HG03432 (cell line): ENCODE data around the gene IPO11.
"Not testable (repeated sequence)": the region's sequence is repeated elsewhere in the genome, so short reads cannot be mapped to it uniquely, and the experiment has no call there.

Experiments
- ATAC-seq: cut with Tn5 transposase; IDR thresholded peaks from one replicate; pipeline ENCODE4 v1.9.1; 2021; ENCODE audit warnings: mild to moderate bottlenecking, moderate library complexity; ENCODE audit not compliant: unreplicated experiment

IPO11 gene

GRCh38 chr5:62631909-62632580 lies 219.5 kb downstream of the IPO11 start:
- no peak for ATAC-seq

GRCh38 chr5:62633243-62633642 lies 220.7 kb downstream of the IPO11 start:
- ATAC-seq, result no peak

GRCh38 chr5:62640446-62640845 lies 227.9 kb downstream of the IPO11 start:
- no peak for ATAC-seq

- ATAC-seq, result no peak
These were observed 229.9 kb downstream of the IPO11 start for GRCh38 chr5:62642468-62642867.

- ATAC-seq, result no peak
These were observed 231.2 kb downstream of the IPO11 start for GRCh38 chr5:62643556-62644451.

- no peak for ATAC-seq
These were observed 232.7 kb downstream of the IPO11 start for GRCh38 chr5:62645223-62645622.

DNA sequence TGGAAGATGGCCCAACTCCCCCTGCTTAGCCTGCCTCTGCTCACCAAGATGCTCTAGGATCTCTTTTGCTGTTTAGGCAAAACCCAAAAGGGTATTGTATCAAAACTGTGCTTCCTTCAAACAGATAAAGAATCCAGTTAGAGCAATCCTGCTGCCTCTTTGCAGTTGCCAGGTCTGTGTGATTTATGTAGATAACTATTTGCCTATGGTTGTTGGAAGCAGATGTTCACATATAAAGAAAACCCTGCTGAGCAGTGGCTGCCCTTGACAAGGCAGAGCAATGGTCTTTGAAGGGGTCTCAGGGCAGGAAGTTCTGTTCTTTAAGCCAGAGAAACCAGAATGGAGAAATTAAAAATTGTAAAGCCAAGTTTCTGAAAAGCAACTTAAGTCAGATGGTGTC lies 234.7 kb downstream of the IPO11 start:
- no peak for ATAC-seq

- ATAC-seq, result no peak
These were observed 236.5 kb downstream of the IPO11 start for GRCh38 chr5:62649025-62649424.

DNA sequence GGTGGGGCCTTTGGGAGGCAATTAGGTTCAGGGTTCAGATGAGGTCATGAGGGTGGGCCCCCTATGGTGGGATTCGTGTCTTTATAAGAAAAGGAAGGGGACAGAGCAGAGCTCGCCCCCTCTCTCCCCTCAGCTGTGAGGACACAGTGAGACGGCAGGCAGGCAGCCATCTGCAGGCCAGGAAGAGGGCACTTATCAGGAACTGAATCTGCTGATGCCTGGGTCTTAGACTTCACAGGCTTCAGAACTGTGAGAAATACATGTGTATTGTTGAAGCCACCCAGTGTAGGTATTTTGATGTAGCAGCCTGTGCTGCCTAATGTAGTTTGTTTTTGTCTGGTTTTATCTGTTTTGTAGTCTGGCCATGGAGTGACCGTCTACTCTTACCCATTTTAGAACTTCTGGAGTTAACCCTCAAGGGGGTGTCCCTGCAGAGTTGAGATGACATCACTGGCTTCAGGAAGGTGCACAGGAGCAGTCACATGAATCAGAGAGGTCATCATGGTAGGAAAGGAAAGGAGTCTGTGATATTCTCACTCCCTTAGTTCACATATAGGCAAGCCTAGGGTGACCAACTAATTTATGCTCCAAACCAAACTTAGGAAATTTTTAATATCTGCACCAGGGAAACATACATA lies 237.0 kb downstream of the IPO11 start:
- peak; percentile 51 for ATAC-seq

- ATAC-seq, result no peak
These were observed 237.6 kb downstream of the IPO11 start for GRCh38 chr5:62650197-62650596.

- ATAC-seq, result no peak
These were observed 239.7 kb downstream of the IPO11 start for GRCh38 chr5:62652225-62652624.

DNA sequence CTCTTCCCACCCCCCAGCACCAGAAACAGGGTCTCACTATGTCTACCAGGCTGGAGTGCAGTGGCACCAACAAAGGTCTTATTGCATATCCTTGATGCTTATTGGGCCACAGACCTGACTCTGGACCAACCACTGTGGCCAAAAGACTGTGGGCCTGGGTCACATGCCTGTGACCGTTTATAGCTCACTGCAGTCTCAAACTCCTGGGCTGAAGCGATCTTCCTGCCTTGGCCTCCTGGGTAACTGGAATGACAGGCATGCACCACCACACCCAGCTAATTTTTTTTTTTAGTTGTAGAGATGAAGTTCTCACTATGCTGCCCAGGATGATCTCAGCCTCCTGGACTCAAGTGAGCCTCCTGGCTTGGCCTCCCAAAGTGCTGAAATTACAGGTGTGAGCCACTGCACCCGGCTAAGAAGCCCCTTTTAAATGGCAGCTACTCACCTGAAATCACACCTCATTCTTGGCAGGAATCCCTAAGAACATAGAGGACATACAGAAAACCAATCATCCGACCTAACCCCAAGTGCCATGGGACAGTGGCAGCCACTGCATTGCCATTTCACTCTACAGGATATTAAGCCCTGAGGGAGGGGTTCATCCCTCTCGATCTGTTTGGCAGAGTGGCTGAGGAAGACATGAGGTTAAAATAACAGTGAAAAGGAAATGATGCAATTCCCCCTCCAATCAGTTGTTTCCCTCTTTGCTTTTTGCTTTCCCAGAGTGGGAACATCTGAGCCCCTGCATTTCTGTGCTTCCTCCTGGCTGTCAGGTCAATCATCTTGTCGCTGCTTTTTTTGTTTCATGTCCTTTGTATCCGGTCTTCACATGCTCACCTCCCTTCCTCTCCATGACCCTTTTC lies 240.7 kb downstream of the IPO11 start:
- no peak for ATAC-seq

DNA sequence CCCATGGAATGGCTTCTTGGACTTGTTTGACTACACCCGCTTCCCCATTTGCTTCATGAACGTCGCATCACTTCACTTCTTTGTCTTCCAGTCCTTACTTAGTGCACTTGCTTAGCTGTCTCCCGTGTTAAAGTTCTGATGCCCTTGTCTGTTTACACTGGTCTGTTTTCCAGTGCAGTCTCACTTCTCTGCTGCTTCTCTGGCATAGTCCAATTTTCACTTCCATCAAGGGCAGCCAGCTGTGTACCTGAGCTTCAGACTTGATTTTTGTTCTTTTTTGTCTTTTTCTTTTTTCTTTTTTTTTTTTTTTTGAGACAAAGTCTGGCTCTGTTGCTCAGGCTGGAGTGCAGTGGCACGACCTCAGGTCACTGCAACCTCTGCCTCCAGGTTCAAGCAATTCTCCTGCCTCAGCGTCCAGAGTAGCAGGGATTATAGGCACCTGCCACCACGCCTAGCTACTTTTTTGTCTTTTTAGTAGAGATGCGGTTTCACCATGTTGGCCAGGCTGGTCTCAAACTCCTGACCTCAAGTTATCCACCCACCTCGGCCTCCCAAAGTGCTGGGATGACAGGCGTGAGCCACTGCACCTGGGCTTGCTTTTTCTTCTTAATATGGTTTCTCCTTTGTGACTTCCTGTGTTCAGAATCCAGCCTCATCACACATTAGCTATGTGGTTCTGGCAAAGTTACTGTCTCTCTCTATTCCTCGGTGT lies 241.5 kb downstream of the IPO11 start:
- ATAC-seq, result no peak

- not testable (repeated sequence) for ATAC-seq
These were observed 245.2 kb downstream of the IPO11 start for GRCh38 chr5:62657772-62658171.

- ATAC-seq, result no peak
These were observed 248.6 kb downstream of the IPO11 start for GRCh38 chr5:62661126-62661525.

- no peak for ATAC-seq
These were observed 250.0 kb downstream of the IPO11 start for GRCh38 chr5:62662521-62662920.

DNA sequence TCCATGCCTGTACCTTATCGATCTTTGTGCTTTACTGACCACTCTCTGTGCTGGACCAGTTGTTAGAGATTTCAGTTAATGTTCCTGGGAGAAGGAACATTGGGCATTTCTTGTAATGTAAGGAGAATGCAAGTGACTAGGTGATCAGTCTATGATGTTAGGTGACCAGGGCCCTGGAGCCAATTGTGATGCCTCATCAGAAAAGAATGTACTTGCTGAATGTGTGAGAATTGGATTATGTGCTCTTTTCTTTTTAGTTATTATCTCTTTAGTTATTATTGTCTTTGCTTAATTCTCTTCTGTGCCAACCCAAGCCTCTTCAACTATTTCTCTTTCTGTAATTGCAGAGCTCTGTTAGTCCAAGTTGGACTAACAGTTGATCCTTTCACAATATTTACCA lies 258.9 kb downstream of the IPO11 start:
- no peak for ATAC-seq

DNA sequence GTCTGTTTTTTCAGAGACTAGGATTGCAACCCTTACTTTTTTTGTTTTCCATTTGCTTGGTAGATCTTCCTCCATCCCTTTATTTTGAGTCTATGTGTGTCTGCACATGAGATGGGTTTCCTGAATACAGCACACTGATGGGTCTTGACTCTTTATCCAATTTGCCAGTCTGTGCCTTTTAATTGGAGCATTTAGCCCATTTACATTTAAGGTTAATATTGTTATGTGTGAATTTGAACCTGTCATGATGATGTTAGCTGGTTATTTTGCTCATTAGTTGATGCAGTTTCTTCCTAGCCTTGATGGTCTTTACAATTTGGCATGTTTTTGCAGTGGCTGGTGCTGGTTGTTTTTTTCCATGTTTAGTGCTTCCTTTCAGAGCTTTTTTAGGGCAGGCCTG lies 264.0 kb downstream of the IPO11 start:
- not testable (repeated sequence) for ATAC-seq
